A673 (cell line): ENCODE results near the gene SRSF9.

Experiments used
- EZH2 ChIP-seq: fragments of 200-600 bp; sonication (generic); IDR thresholded peaks from 2 replicates; pipeline ENCODE4 v1.6.1; 2017; ENCODE audit warnings: borderline replicate concordance, low read depth, mild to moderate bottlenecking, mixed read lengths, antibody characterized with exemption, low read length; ENCODE audit not compliant: poor library complexity, severe bottlenecking
- TF ChIP-seq, protein P1 (sequence below): fragments of 300-800, 200-600 bp; sonication (generic); conservative IDR thresholded peaks from 2 replicates; pipeline ENCODE4 v1.5.1; 2017; ENCODE audit warnings: low read depth, mild to moderate bottlenecking, antibody characterized with exemption, low read length, moderate library complexity, mixed read lengths

DNA sequence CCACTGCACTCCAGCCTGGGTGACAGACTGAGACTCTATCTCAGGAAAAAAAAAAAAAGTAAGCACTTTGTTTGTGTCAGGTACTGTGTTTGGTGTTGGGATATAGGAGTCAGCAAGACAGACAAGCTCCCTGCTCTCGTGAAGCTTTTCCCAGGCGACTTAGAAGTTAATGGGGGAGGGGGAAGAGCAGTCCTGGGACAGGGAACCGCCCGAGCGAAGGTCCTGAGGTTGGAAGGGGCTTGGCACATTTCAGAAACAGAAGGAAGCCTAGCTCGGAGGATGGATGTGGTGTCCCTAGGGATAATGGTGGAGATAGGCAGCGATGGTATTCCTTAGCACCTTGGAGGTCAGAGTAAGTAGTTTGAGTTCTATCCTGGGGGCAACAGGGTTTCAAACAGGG lies 40.2 kb downstream of the SRSF9 start:
- TF ChIP-seq, protein P1, sequence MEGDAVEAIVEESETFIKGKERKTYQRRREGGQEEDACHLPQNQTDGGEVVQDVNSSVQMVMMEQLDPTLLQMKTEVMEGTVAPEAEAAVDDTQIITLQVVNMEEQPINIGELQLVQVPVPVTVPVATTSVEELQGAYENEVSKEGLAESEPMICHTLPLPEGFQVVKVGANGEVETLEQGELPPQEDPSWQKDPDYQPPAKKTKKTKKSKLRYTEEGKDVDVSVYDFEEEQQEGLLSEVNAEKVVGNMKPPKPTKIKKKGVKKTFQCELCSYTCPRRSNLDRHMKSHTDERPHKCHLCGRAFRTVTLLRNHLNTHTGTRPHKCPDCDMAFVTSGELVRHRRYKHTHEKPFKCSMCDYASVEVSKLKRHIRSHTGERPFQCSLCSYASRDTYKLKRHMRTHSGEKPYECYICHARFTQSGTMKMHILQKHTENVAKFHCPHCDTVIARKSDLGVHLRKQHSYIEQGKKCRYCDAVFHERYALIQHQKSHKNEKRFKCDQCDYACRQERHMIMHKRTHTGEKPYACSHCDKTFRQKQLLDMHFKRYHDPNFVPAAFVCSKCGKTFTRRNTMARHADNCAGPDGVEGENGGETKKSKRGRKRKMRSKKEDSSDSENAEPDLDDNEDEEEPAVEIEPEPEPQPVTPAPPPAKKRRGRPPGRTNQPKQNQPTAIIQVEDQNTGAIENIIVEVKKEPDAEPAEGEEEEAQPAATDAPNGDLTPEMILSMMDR, result no peak
- no peak for TF ChIP-seq EZH2
